ENCODE data around the gene MROH8.
"Not testable (repeated sequence)": the region's sequence is repeated elsewhere in the genome, so short reads cannot be mapped to it uniquely, and the experiment has no call there.

The MROH8 gene

GRCh38 chr20:37072293-37073196 is 106.8 kb downstream of the MROH8 start:
- Histone ChIP-seq H3K9ac (no peak overlapping the region), H2AFZ (ENCODE audit: low read depth) (no peak overlapping the region), H3K36me3 (ENCODE audit: insufficient read depth) (no peaks in the 10 kb centered on the region), H3K4me3 (IDR thresholded peaks at IDR 0.05; ENCODE audit: insufficient read depth, low read depth, low read length) (no peak overlapping the region), H3K79me2 (ENCODE audit: insufficient read depth, low read depth) (peaks cover 21% of the 10 kb centered on the region; the same call in 1 of the 2 replicates), H3K4me2 (no peak overlapping the region), H3K27me3 (ENCODE audit: insufficient read depth, low read depth) (no peaks in the 10 kb centered on the region), H3K27ac (no peak overlapping the region), H3K4me1 (ENCODE audit: low read depth, poor library complexity, severe bottlenecking) (no peaks in the 10 kb centered on the region), H4K20me1 (ENCODE audit: insufficient read depth) (no peaks in the 10 kb centered on the region)
- TF ChIP-seq, protein P1, sequence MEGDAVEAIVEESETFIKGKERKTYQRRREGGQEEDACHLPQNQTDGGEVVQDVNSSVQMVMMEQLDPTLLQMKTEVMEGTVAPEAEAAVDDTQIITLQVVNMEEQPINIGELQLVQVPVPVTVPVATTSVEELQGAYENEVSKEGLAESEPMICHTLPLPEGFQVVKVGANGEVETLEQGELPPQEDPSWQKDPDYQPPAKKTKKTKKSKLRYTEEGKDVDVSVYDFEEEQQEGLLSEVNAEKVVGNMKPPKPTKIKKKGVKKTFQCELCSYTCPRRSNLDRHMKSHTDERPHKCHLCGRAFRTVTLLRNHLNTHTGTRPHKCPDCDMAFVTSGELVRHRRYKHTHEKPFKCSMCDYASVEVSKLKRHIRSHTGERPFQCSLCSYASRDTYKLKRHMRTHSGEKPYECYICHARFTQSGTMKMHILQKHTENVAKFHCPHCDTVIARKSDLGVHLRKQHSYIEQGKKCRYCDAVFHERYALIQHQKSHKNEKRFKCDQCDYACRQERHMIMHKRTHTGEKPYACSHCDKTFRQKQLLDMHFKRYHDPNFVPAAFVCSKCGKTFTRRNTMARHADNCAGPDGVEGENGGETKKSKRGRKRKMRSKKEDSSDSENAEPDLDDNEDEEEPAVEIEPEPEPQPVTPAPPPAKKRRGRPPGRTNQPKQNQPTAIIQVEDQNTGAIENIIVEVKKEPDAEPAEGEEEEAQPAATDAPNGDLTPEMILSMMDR (conservative IDR thresholded peaks at IDR 0.05; ENCODE audit: low read depth, low read length) = no peak

GRCh38 chr20:37071481-37071911 is 107.9 kb downstream of the MROH8 start:
- peaks cover 29% of the 10 kb centered on the region; the same call in 1 of the 2 replicates for H3K79me2 ChIP-seq (ENCODE audit: insufficient read depth, low read depth)
- H3K4me3 ChIP-seq (IDR thresholded peaks at IDR 0.05; ENCODE audit: insufficient read depth, low read depth, low read length) = no peak overlapping the region
- no peaks in the 10 kb centered on the region for H3K36me3 ChIP-seq (ENCODE audit: insufficient read depth)
- no peak overlapping the region for H3K4me2 ChIP-seq
- H3K9ac ChIP-seq = no peak overlapping the region
- H3K27ac ChIP-seq = no peak overlapping the region
- TF ChIP-seq, protein P1 (conservative IDR thresholded peaks at IDR 0.05; ENCODE audit: low read depth, low read length) = no peak
- H3K27me3 ChIP-seq (ENCODE audit: insufficient read depth, low read depth) = no peaks in the 10 kb centered on the region
- H2AFZ ChIP-seq (ENCODE audit: low read depth) = no peak overlapping the region
- H3K4me1 ChIP-seq (ENCODE audit: low read depth, poor library complexity, severe bottlenecking) = no peaks in the 10 kb centered on the region
- H4K20me1 ChIP-seq (ENCODE audit: insufficient read depth) = no peaks in the 10 kb centered on the region

DNA sequence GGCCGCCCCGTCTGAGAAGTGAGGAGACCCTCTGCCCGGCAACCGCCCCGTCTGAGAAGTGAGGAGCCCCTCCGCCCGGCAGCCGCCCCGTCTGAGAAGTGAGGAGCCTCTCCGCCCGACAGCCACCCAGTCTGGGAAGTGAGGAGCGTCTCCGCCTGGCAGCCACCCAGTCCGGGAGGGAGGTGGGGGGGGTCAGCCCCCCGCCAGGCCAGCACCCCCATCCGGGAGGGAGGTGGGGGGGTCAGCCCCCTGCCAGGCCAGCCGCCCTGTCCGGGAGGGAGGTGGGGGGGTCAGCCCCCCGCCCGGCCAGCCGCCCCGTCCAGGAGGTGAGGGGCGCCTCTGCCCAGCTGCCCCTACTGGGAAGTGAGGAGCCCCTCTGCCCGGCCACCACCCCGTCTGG is 109.8 kb downstream of the MROH8 start:
- not testable (repeated sequence) for H3K27me3 ChIP-seq (ENCODE audit: insufficient read depth, low read depth); H3K4me2 ChIP-seq; H4K20me1 ChIP-seq (ENCODE audit: insufficient read depth); H3K36me3 ChIP-seq (ENCODE audit: insufficient read depth); H2AFZ ChIP-seq (ENCODE audit: low read depth); H3K4me1 ChIP-seq (ENCODE audit: low read depth, poor library complexity, severe bottlenecking); H3K27ac ChIP-seq; H3K4me3 ChIP-seq (IDR thresholded peaks at IDR 0.05; ENCODE audit: insufficient read depth, low read depth, low read length); H3K9ac ChIP-seq
- H3K79me2 ChIP-seq (ENCODE audit: insufficient read depth, low read depth) = peaks cover 20% of the 10 kb centered on the region; the same call in 1 of the 2 replicates

- H3K79me2 ChIP-seq (ENCODE audit: insufficient read depth, low read depth) = peaks cover 11% of the 10 kb centered on the region; the same call in 1 of the 2 replicates
- peaks cover 8% of the 10 kb centered on the region; the same call in 1 of the 2 replicates for H3K36me3 ChIP-seq (ENCODE audit: insufficient read depth)
- H3K4me2 ChIP-seq = no peak overlapping the region
- H4K20me1 ChIP-seq (ENCODE audit: insufficient read depth) = no peaks in the 10 kb centered on the region
- no peak overlapping the region for H3K27ac ChIP-seq
- no peaks in the 10 kb centered on the region for H3K4me1 ChIP-seq (ENCODE audit: low read depth, poor library complexity, severe bottlenecking)
- TF ChIP-seq, protein P1 (conservative IDR thresholded peaks at IDR 0.05; ENCODE audit: low read depth, low read length) = no peak
- H3K4me3 ChIP-seq (IDR thresholded peaks at IDR 0.05; ENCODE audit: insufficient read depth, low read depth, low read length) = no peak overlapping the region
- H3K9ac ChIP-seq = no peak overlapping the region
- no peaks in the 10 kb centered on the region for H3K27me3 ChIP-seq (ENCODE audit: insufficient read depth, low read depth)
- H2AFZ ChIP-seq (ENCODE audit: low read depth) = no peak overlapping the region
Observed at GRCh38 chr20:37066168-37066567, 113.2 kb downstream of the MROH8 start.

- H3K9ac ChIP-seq = no peak overlapping the region
- no peaks in the 10 kb centered on the region for H3K4me1 ChIP-seq (ENCODE audit: low read depth, poor library complexity, severe bottlenecking)
- H3K36me3 ChIP-seq (ENCODE audit: insufficient read depth) = peaks cover 22% of the 10 kb centered on the region; the same call in 1 of the 2 replicates
- no peak overlapping the region for H2AFZ ChIP-seq (ENCODE audit: low read depth)
- TF ChIP-seq, protein P1 (conservative IDR thresholded peaks at IDR 0.05; ENCODE audit: low read depth, low read length) = no peak
- H4K20me1 ChIP-seq (ENCODE audit: insufficient read depth) = no peaks in the 10 kb centered on the region
- no peaks in the 10 kb centered on the region for H3K27me3 ChIP-seq (ENCODE audit: insufficient read depth, low read depth)
- H3K4me2 ChIP-seq = no peak overlapping the region
- no peaks in the 10 kb centered on the region for H3K79me2 ChIP-seq (ENCODE audit: insufficient read depth, low read depth)
- H3K27ac ChIP-seq = no peak overlapping the region
- no peak overlapping the region for H3K4me3 ChIP-seq (IDR thresholded peaks at IDR 0.05; ENCODE audit: insufficient read depth, low read depth, low read length)
Observed at GRCh38 chr20:37055276-37055675, 124.1 kb downstream of the MROH8 start.

Data from KMS-11 (cell line).